Measurements from ENCODE around the gene PCMTD2.

DNA sequence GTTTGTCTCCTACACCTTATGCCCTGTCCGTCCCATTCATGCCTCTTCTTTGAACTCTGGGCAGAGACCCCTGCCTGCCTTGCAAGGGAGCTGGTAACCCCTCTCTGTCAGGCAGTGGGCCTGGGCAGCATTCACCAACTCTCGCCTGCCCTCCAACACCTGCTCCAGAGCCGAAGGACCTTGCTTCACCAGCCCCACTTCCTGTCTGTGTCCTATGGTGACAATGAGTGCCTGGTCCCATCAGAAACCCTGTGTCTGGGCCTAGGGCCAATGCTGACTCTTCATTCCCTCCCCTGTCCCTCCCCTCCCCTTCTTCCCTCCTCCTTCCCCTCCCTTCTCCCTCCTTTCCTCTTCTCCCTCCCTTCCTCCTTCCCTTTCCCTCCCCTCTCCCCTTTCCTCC is 22.8 kb upstream of the PCMTD2 start:
- TF ChIP-seq, protein P1, sequence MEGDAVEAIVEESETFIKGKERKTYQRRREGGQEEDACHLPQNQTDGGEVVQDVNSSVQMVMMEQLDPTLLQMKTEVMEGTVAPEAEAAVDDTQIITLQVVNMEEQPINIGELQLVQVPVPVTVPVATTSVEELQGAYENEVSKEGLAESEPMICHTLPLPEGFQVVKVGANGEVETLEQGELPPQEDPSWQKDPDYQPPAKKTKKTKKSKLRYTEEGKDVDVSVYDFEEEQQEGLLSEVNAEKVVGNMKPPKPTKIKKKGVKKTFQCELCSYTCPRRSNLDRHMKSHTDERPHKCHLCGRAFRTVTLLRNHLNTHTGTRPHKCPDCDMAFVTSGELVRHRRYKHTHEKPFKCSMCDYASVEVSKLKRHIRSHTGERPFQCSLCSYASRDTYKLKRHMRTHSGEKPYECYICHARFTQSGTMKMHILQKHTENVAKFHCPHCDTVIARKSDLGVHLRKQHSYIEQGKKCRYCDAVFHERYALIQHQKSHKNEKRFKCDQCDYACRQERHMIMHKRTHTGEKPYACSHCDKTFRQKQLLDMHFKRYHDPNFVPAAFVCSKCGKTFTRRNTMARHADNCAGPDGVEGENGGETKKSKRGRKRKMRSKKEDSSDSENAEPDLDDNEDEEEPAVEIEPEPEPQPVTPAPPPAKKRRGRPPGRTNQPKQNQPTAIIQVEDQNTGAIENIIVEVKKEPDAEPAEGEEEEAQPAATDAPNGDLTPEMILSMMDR (IDR thresholded peaks at IDR 0.05) = no peak
- TF ChIP-seq POLR2A (IDR thresholded peaks at IDR 0.05) = no peak
- no peak for TF ChIP-seq EP300 (IDR thresholded peaks at IDR 0.05)
